G401.6 (cell line): ENCODE data around the gene TBCB.
"Not testable (repeated sequence)": the region's sequence is repeated elsewhere in the genome, so short reads cannot be mapped to it uniquely, and the experiment has no call there.

Source experiments
- FAIRE-seq: peaks from 2 replicates; lab custom pipeline; 2012; peaks lifted over from hg19 to GRCh38; lab: Jason Lieb, UNC

Gene TBCB

GRCh38 chr19:36101550-36102327 lies 13.5 kb upstream of the TBCB start:
- FAIRE-seq: no peak

- FAIRE-seq: no peak
Observed at GRCh38 chr19:36103040-36103626, 12.1 kb upstream of the TBCB start.

- FAIRE-seq: no peak
Observed at GRCh38 chr19:36103842-36104552, 11.3 kb upstream of the TBCB start.

GRCh38 chr19:36106441-36106840 lies 8.8 kb upstream of the TBCB start:
- FAIRE-seq: no peak

- no peak for FAIRE-seq
Observed at GRCh38 chr19:36106991-36107390, 8.3 kb upstream of the TBCB start.

GRCh38 chr19:36108684-36109083 lies 6.6 kb upstream of the TBCB start:
- no peak for FAIRE-seq

- FAIRE-seq: no peak
Observed at GRCh38 chr19:36110487-36111199, 4.6 kb upstream of the TBCB start, which contains the start of gene OVOL3. OVOL3 (plus strand) TSS chr19:36111143; CDS start chr19:36111203, 60 bp downstream.

GRCh38 chr19:36111200-36111539 lies 4.1 kb upstream of the TBCB start:
- FAIRE-seq: no peak

- no peak for FAIRE-seq
Observed at GRCh38 chr19:36112678-36113077, 2.6 kb upstream of the TBCB start.

- FAIRE-seq: no peak
Observed at GRCh38 chr19:36113425-36113824, 1.8 kb upstream of the TBCB start.

- FAIRE-seq: no peak
Observed at GRCh38 chr19:36113894-36114720, 1.2 kb upstream of the TBCB start.

GRCh38 chr19:36114721-36115452 lies 381 bp upstream of the TBCB start, which contains the start of gene POLR2I:
POLR2I (minus strand) TSS chr19:36114875; CDS start chr19:36114856, 19 bp downstream.
- FAIRE-seq: peak; percentile 99

- no peak for FAIRE-seq
Observed at GRCh38 chr19:36116344-36116637, 1.0 kb downstream of the TBCB start.

GRCh38 chr19:36120092-36120983 lies 5.1 kb downstream of the TBCB start:
- FAIRE-seq: no peak

GRCh38 chr19:36120984-36121358 lies 5.7 kb downstream of the TBCB start:
- no peak for FAIRE-seq

GRCh38 chr19:36121486-36122124 lies 6.3 kb downstream of the TBCB start:
- no peak for FAIRE-seq

GRCh38 chr19:36125557-36125956 lies 10.3 kb downstream of the TBCB start:
- no peak for FAIRE-seq

GRCh38 chr19:36128392-36128736 lies 13.1 kb downstream of the TBCB start:
- FAIRE-seq: no peak

GRCh38 chr19:36131221-36131620 lies 16.0 kb downstream of the TBCB start:
- not testable (repeated sequence) for FAIRE-seq

- not testable (repeated sequence) for FAIRE-seq
Observed at GRCh38 chr19:36134867-36135266, 19.6 kb downstream of the TBCB start.
